PC-9 (cell line): ENCODE results near the gene CTNNA3. TPM values are rescaled to one million over a fixed set of nuclear protein-coding genes. Genes with fewer than 3 reads are reported as not detected.

Experiments
- BruUV-seq: library from RNA; stranded (reverse); fragments of 400-500 nt; replicated peaks from 2 replicates; lab custom pipeline; 2021; lab: Mats Ljungman, UMichigan
- CTCF ChIA-PET: fragments of 300-600 bp; sonication (Branson Sonifier 250); formaldehyde crosslinking; loops from one replicate; lab custom pipeline; 2022; ENCODE audit warnings: antibody characterized with exemption; lab: Charles Lee
- POLR2A ChIA-PET: fragments of 300-600 bp; sonication (Branson Sonifier 250); formaldehyde crosslinking; loops from one replicate; lab custom pipeline; 2022; ENCODE audit warnings: antibody characterized with exemption; ENCODE audit not compliant: unreplicated experiment; lab: Charles Lee
- DNase-seq, 2 experiments: peaks; one replicate each; pipeline versions ENCODE4 v3.0.0 to v3.0.0-alpha.2; 2015 to 2022; ENCODE audit warnings: mixed read lengths in 1 of 2
- H2AFZ ChIP-seq: fragments of 200-600 bp; sonication (generic); 2 replicates; pipeline ENCODE4 v1.8.1; 2017; ENCODE audit warnings: antibody characterized with exemption
- H3F3A ChIP-seq: fragments of 200-600 bp; sonication (generic); 2 replicates; pipeline ENCODE4 v1.8.1; 2017; ENCODE audit warnings: antibody characterized with exemption, mild to moderate bottlenecking, low read depth; ENCODE audit not compliant: insufficient read depth
- H3K27ac ChIP-seq: fragments of 200-600 bp; sonication (generic); 2 replicates; pipeline ENCODE4 v1.6.1; 2016; ENCODE audit warnings: mixed run types
- H3K27me3 ChIP-seq: fragments of 200-600 bp; sonication (generic); 2 replicates; pipeline ENCODE4 v1.6.1; 2016; ENCODE audit warnings: low read depth, mixed run types; ENCODE audit not compliant: insufficient read depth
- H3K36me3 ChIP-seq: fragments of 200-600 bp; sonication (generic); 2 replicates; pipeline ENCODE4 v1.6.1; 2016; ENCODE audit warnings: low read depth, mixed run types
- H3K4me1 ChIP-seq: fragments of 200-600 bp; sonication (generic); replicated peaks from 2 replicates; pipeline ENCODE4 v1.6.1; 2016; ENCODE audit warnings: mixed run types; ENCODE audit not compliant: insufficient read depth
- H3K4me2 ChIP-seq: fragments of 200-600 bp; sonication (generic); 2 replicates; pipeline ENCODE4 v1.6.1; 2017; ENCODE audit warnings: mixed run types
- H3K4me3 ChIP-seq: fragments of 200-600 bp; sonication (generic); 2 replicates; pipeline ENCODE4 v1.6.1; 2016; ENCODE audit warnings: mixed run types
- H3K79me2 ChIP-seq: fragments of 200-600 bp; sonication (generic); 2 replicates; pipeline ENCODE4 v1.6.1; 2017; ENCODE audit warnings: low read depth, mixed run types
- H3K9me2 ChIP-seq: fragments of 200-600 bp; sonication (generic); 2 replicates; pipeline ENCODE4 v1.8.1; 2017; ENCODE audit warnings: mild to moderate bottlenecking; ENCODE audit not compliant: insufficient read depth
- H3K9me3 ChIP-seq: fragments of 200-600 bp; sonication (generic); 2 replicates; pipeline ENCODE4 v1.8.1; 2016; ENCODE audit warnings: low read depth; ENCODE audit not compliant: insufficient read depth
- H4K20me1 ChIP-seq: fragments of 200-600 bp; sonication (generic); 2 replicates; pipeline ENCODE4 v1.8.1; 2017; ENCODE audit not compliant: insufficient read depth
- EZH2 ChIP-seq: fragments of 200-600 bp; sonication (generic); IDR thresholded peaks from 2 replicates; pipeline ENCODE4 v1.8.0; 2017; ENCODE audit warnings: antibody characterized with exemption, low read depth
- intact Hi-C: fragments of 100-400 bp; cut with micrococcal nuclease; formaldehyde crosslinking; loops from one replicate; pipeline ENCODE4 v1.10.0; 2022; ENCODE audit not compliant: unreplicated experiment
- total RNA-seq: library from RNA; stranded (reverse); gene quantifications from 2 replicates; pipeline ENCODE4 v1.2.3, GENCODE V29; 2021
- TF ChIP-seq, protein P1 (sequence below): fragments of 200-600 bp; sonication (generic); conservative IDR thresholded peaks from 2 replicates; pipeline ENCODE4 v1.6.1; 2017; ENCODE audit warnings: mixed run types, antibody characterized with exemption, mild to moderate bottlenecking, moderate library complexity

CTNNA3 gene
- total RNA-seq, 1 experiment from 2014 or later, result not detected

DNA sequence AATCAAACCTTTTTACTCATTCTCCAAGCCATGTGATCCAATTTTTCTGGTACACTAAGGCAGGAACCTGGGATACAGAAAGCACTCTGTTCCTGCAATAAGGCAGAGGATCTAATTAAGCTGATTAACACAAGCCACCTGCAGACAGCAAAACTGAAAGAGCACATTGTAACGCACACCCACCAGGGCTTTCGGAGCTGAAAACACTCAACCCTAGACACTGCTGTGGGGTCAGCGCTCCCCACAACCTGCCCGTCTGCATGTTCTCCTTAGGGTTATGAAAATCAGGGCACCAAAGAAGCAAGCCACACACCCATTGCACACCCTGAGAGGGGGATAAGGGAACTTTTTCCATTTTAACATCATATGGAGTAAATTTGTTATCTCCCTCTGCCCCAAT is 1792.4 kb downstream of the CTNNA3 start:
- ChIA-PET CTCF (interaction anchor here (0.5 kb wide), 1 partner anchor 432 kb away, joined by 3 read pairs; no protein-coding TSS in a partner anchor), POLR2A (no interaction called here)
- no peaks in the 10 kb centered on the region for H3K4me1 ChIP-seq
- no peaks in the 10 kb centered on the region for H3K36me3 ChIP-seq
- H3K4me3 ChIP-seq, result no peak overlapping the region
- H3K79me2 ChIP-seq, result no peaks in the 10 kb centered on the region
- no peaks in the 10 kb centered on the region for H3F3A ChIP-seq
- no peak overlapping the region for H3K4me2 ChIP-seq
- TF ChIP-seq, protein P1, sequence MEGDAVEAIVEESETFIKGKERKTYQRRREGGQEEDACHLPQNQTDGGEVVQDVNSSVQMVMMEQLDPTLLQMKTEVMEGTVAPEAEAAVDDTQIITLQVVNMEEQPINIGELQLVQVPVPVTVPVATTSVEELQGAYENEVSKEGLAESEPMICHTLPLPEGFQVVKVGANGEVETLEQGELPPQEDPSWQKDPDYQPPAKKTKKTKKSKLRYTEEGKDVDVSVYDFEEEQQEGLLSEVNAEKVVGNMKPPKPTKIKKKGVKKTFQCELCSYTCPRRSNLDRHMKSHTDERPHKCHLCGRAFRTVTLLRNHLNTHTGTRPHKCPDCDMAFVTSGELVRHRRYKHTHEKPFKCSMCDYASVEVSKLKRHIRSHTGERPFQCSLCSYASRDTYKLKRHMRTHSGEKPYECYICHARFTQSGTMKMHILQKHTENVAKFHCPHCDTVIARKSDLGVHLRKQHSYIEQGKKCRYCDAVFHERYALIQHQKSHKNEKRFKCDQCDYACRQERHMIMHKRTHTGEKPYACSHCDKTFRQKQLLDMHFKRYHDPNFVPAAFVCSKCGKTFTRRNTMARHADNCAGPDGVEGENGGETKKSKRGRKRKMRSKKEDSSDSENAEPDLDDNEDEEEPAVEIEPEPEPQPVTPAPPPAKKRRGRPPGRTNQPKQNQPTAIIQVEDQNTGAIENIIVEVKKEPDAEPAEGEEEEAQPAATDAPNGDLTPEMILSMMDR, result no peak
- no peak for TF ChIP-seq EZH2
- BruUV-seq, result no TSS peak
- H3K9me3 ChIP-seq, result no peaks in the 10 kb centered on the region
- no peak overlapping the region for H2AFZ ChIP-seq
- H3K9me2 ChIP-seq, result no peaks in the 10 kb centered on the region
- H4K20me1 ChIP-seq, result no peaks in the 10 kb centered on the region
- H3K27ac ChIP-seq, result no peak overlapping the region
- no peak for DNase-seq
- H3K27me3 ChIP-seq, result no peaks in the 10 kb centered on the region
- intact Hi-C loops, result no loop called here

DNA sequence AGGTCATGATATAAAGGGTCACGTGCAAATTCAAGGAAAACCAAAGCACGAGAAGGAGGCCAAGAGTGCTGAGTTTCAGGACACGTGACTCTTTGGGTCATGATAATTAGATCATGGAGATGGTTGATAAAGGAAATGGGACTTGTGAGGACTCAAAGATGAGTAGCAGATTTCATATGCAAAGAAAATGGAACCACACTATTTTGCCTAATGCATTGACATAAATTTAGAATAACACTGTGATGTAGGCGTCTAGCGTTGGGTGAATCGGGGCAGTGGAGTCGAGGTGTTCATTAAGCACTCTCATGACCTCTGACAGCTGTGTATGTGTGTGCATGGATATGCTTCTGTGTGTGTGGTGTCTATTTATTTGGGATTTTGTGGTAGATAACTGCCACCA is 1795.7 kb downstream of the CTNNA3 start:
- H3K9me2 ChIP-seq, result no peaks in the 10 kb centered on the region
- no peaks in the 10 kb centered on the region for H3K27me3 ChIP-seq
- no TSS peak for BruUV-seq
- no peaks in the 10 kb centered on the region for H3F3A ChIP-seq
- no peak overlapping the region for H3K27ac ChIP-seq
- H2AFZ ChIP-seq, result no peak overlapping the region
- H4K20me1 ChIP-seq, result no peaks in the 10 kb centered on the region
- no peaks in the 10 kb centered on the region for H3K79me2 ChIP-seq
- ChIA-PET CTCF (interaction anchor here (0.6 kb wide), 1 partner anchor 326 kb away, joined by 10 read pairs; no protein-coding TSS in a partner anchor), POLR2A (no interaction called here)
- H3K4me2 ChIP-seq, result no peak overlapping the region
- H3K36me3 ChIP-seq, result no peaks in the 10 kb centered on the region
- H3K9me3 ChIP-seq, result no peaks in the 10 kb centered on the region
- H3K4me1 ChIP-seq, result no peaks in the 10 kb centered on the region
- DNase-seq, result no peak
- TF ChIP-seq, protein P1, result no peak
- TF ChIP-seq EZH2, result no peak
- no peak overlapping the region for H3K4me3 ChIP-seq
- intact Hi-C loops, result no loop called here

DNA sequence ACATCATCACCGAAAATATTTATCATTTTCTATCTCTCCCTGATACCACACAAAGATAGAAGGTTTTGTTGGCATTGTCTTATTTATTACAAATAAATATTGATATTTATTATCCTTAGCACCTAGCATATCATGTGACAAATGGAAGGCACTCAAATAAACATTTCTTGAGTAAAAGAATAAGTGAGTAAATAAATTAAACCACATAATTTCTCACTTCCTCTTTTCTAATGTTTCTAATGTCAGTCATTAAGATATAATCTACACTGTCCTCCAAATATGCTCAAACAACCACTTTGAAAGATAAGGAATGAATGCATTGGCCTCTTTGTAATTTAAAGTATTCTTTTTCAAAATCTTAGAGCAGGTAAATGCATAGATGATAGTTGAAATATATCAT is 1797.9 kb downstream of the CTNNA3 start:
- BruUV-seq, result no TSS peak
- Histone ChIP-seq H3K4me2 (no peak overlapping the region), H2AFZ (no peak overlapping the region), H3K27me3 (no peaks in the 10 kb centered on the region), H3K79me2 (no peaks in the 10 kb centered on the region), H3K9me3 (peaks cover 5% of the 10 kb centered on the region; the same call in 1 of the 2 replicates), H3K4me1 (no peaks in the 10 kb centered on the region), H3K36me3 (no peaks in the 10 kb centered on the region), H3K27ac (no peak overlapping the region), H3K4me3 (no peak overlapping the region), H4K20me1 (no peaks in the 10 kb centered on the region), H3K9me2 (peaks cover 3% of the 10 kb centered on the region; the same call in 1 of the 2 replicates), H3F3A (no peaks in the 10 kb centered on the region)
- CTCF ChIA-PET, result no interaction called here
- TF ChIP-seq, protein P1, result no peak
- TF ChIP-seq EZH2, result no peak
- POLR2A ChIA-PET, result no interaction called here
- intact Hi-C loops, result no loop called here
- DNase-seq, result no peak
